GM12878 (cell line): ENCODE data around the gene FAM217B. TPM values are rescaled to one million over a fixed set of nuclear protein-coding genes. Genes with fewer than 3 reads are reported as not detected.

ENCODE experiments used
- ATF7 ChIP-seq: fragments of 450-650 bp; IDR thresholded peaks from 2 replicates; pipeline ENCODE4 v1.6.1; 2016; ENCODE audit warnings: low read depth, mild to moderate bottlenecking
- BACH1 ChIP-seq: fragments of 450-650 bp; IDR thresholded peaks from 2 replicates; pipeline ENCODE4 v1.6.1; 2017; ENCODE audit warnings: mild to moderate bottlenecking, borderline replicate concordance
- BMI1 ChIP-seq: fragments of 450-650 bp; IDR thresholded peaks from 2 replicates; pipeline ENCODE4 v1.6.1; 2016; ENCODE audit warnings: mild to moderate bottlenecking, moderate library complexity, borderline replicate concordance
- CHD2 ChIP-seq: IDR thresholded peaks from 2 replicates; pipeline ENCODE4 v1.6.1; 2011; ENCODE audit warnings: low read depth, low read length, improper control_type of control experiment, borderline replicate concordance
- CREM ChIP-seq: IDR thresholded peaks from 2 replicates; pipeline ENCODE4 v1.6.1; 2014; ENCODE audit warnings: antibody characterized with exemption, low read depth
- DPF2 ChIP-seq: fragments of 450-650 bp; IDR thresholded peaks from 2 replicates; pipeline ENCODE4 v1.6.1; 2017; ENCODE audit warnings: mild to moderate bottlenecking
- ESRRA ChIP-seq: IDR thresholded peaks from 2 replicates; pipeline ENCODE4 v1.6.1; 2012; ENCODE audit warnings: mild to moderate bottlenecking, low read length, improper control_type of control experiment
- FOXK2 ChIP-seq: fragments of 450-650 bp; IDR thresholded peaks from 2 replicates; pipeline ENCODE4 v1.6.1; 2017; ENCODE audit warnings: mild to moderate bottlenecking, moderate library complexity
- IKZF2 ChIP-seq, 2 experiments: fragments of 450-650 bp; IDR thresholded peaks; 2 replicates each; pipeline ENCODE4 v1.6.1; 2017; ENCODE audit warnings: mild to moderate bottlenecking in 2 of 2, moderate library complexity in 2 of 2
- JUND ChIP-seq: IDR thresholded peaks from 2 replicates; pipeline ENCODE4 v1.6.1; 2012; ENCODE audit warnings: low read depth, mild to moderate bottlenecking, low read length, improper control_type of control experiment, moderate library complexity
- MYB ChIP-seq: fragments of 150-350 bp; IDR thresholded peaks from 2 replicates; pipeline ENCODE4 v1.6.1; 2014; ENCODE audit warnings: mild to moderate bottlenecking, low read depth, low read length, borderline replicate concordance
- NR2C1 ChIP-seq: fragments of 450-650 bp; IDR thresholded peaks from 2 replicates; pipeline ENCODE4 v1.6.1; 2017; ENCODE audit warnings: antibody characterized with exemption, mild to moderate bottlenecking, moderate library complexity
- POLR2A ChIP-seq: IDR thresholded peaks from 2 replicates; pipeline ENCODE4 v1.6.1; 2011; ENCODE audit warnings: low read depth, mild to moderate bottlenecking, low read length
- POLR2AphosphoS2 ChIP-seq: IDR thresholded peaks from 2 replicates; pipeline ENCODE4 v1.6.1; 2011; ENCODE audit warnings: low read depth, mild to moderate bottlenecking, low read length, improper control_type of control experiment, moderate library complexity
- RELA ChIP-seq: fragments of 450-650 bp; IDR thresholded peaks from 2 replicates; pipeline ENCODE4 v1.8.0; 2014; ENCODE audit warnings: borderline replicate concordance; ENCODE audit not compliant: partially characterized antibody
- SIN3A ChIP-seq: IDR thresholded peaks from 2 replicates; pipeline ENCODE4 v1.6.1; 2012; ENCODE audit warnings: low read depth, low read length, improper control_type of control experiment
- SREBF1 ChIP-seq: IDR thresholded peaks from 2 replicates; pipeline ENCODE4 v1.6.1; 2012; ENCODE audit warnings: mild to moderate bottlenecking, low read length
- SRF ChIP-seq, 2 experiments: IDR thresholded peaks; 2 replicates each; pipeline ENCODE4 v1.6.1; 2011; ENCODE audit warnings: low read depth in 2 of 2, low read length in 2 of 2, mild to moderate bottlenecking in 1 of 2, moderate library complexity in 1 of 2
- TARDBP ChIP-seq: IDR thresholded peaks from 2 replicates; pipeline ENCODE4 v1.6.1; 2016; ENCODE audit warnings: borderline replicate concordance
- TCF7 ChIP-seq: IDR thresholded peaks from 2 replicates; pipeline ENCODE4 v1.6.1; 2014; ENCODE audit warnings: antibody characterized with exemption, borderline replicate concordance
- polyA plus RNA-seq, 11 experiments: library from polyadenylated mRNA; depleted of rRNA in 4 of 11; unstranded in 6 of 11; stranded (reverse) in 5 of 11; fragments of >200 nt; fragmentation: Nextera tagmentation in 4 of 11; fragmentation: Illumina TruSeq in 1 of 11; extraction: Ambion mirVana in 4 of 11; extraction: Trizol in 1 of 11; gene quantifications; 1 replicate in 1 of 11; 2 replicates in 10 of 11; pipeline versions ENCODE4 v1.2.1 to v1.2.3, GENCODE V29; 2011 to 2016; ENCODE audit warnings: inconsistent platforms in 2 of 11, missing spikeins in 2 of 11, low read depth in 1 of 11
- total RNA-seq, 4 experiments: library from RNA; depleted of rRNA in 3 of 4; stranded (reverse); fragments of >200 nt in 3 of 4; fragmentation: Illumina TruSeq in 1 of 4; extraction: Trizol in 1 of 4; gene quantifications; 2 replicates each; pipeline versions ENCODE4 v1.2.1 to v1.2.3, GENCODE V29; 2013 to 2021
- TF ChIP-seq, protein P1 (sequence below): fragments of 450-650 bp; formaldehyde crosslinking; IDR thresholded peaks from 2 replicates; pipeline ENCODE4 v1.4.0; 2022; ENCODE audit warnings: mild to moderate bottlenecking, moderate library complexity
- TF ChIP-seq, protein P2 (sequence below): fragments of 450-650 bp; IDR thresholded peaks from 2 replicates; pipeline ENCODE4 v1.6.1; 2017; ENCODE audit warnings: mild to moderate bottlenecking, low read depth, inconsistent platforms; ENCODE audit not compliant: poor library complexity, severe bottlenecking
- TF ChIP-seq, protein P3 (sequence below): IDR thresholded peaks from 2 replicates; pipeline ENCODE4 v1.6.1; 2011; ENCODE audit warnings: borderline replicate concordance, low read depth, mild to moderate bottlenecking, moderate library complexity, mixed read lengths, low read length; ENCODE audit not compliant: insufficient read depth; ENCODE audit errors: extremely low read length
- TF ChIP-seq, protein P4 (sequence below): IDR thresholded peaks from 2 replicates; pipeline ENCODE4 v1.6.1; 2011; ENCODE audit warnings: borderline replicate concordance, low read depth, mild to moderate bottlenecking, moderate library complexity, low read length; ENCODE audit not compliant: insufficient read depth, poor library complexity, severe bottlenecking

Gene FAM217B
- total and polyA plus RNA-seq, 10 of the 15 experiments (the other 5 are each of a cell fraction or from before 2014, with no cell fraction given), result 6.3 to 18.3 (median 10.6) TPM

DNA sequence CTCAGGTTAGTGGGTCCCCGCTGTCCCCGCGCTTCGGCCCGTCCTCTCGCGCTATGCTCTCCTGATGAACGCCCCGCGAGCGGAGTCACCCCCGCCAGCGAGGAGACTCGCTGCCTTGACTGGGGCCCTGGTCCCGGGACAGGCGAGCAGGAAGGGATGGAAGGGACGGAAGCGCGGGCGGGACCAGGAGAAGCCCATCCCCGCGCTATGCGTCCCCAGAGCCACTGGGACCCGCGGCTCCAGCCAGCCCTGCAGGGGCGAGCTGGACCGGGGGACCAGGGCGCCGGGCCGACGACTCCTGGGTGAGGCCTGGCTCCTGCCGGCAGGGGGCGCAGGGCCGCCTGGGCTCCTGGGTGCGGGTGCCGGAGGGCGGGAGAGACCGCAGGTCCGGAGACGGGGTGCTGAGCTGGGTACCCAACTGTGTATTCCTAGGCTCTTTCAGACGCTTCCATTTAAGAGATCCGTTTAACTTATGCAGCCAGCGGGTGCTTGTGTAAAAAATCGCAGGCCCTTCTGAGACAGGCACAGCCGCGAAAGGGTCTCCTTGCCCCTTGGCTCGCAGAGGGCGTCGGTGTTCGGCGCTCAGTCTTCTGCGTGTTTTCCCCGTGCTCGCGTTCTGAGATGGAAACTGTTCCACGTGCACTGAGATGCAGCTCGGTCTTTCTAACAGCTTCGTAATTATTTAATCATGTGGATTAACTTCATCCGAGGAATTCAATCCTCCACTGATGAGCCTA, 6.2 kb upstream of the FAM217B start (continued):
- no peak for TF ChIP-seq SRF (IDR thresholded peaks at IDR 0.05; ENCODE audit: low read depth in 2 of 2, low read length in 2 of 2)
- no peak for TF ChIP-seq TARDBP
- no peak for TF ChIP-seq SREBF1
- TF ChIP-seq, protein P1, sequence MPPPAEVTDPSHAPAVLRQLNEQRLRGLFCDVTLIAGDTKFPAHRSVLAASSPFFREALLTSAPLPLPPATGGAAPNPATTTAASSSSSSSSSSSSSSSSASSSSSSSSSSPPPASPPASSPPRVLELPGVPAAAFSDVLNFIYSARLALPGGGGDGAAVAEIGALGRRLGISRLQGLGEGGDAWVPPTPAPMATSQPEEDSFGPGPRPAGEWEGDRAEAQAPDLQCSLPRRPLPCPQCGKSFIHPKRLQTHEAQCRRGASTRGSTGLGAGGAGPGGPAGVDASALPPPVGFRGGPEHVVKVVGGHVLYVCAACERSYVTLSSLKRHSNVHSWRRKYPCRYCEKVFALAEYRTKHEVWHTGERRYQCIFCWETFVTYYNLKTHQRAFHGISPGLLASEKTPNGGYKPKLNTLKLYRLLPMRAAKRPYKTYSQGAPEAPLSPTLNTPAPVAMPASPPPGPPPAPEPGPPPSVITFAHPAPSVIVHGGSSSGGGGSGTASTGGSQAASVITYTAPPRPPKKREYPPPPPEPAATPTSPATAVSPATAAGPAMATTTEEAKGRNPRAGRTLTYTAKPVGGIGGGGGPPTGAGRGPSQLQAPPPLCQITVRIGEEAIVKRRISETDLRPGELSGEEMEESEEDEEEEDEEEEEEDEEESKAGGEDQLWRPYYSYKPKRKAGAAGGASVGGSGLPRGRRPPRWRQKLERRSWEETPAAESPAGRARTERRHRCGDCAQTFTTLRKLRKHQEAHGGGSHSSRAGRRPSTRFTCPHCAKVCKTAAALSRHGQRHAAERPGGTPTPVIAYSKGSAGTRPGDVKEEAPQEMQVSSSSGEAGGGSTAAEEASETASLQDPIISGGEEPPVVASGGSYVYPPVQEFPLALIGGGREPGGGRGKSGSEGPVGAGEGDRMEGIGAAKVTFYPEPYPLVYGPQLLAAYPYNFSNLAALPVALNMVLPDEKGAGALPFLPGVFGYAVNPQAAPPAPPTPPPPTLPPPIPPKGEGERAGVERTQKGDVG (CRISPR knock-in tag), result no peak
- TF ChIP-seq BMI1, result no peak
- TF ChIP-seq JUND, result no peak
- no peak for TF ChIP-seq POLR2A
- TF ChIP-seq, protein P2, sequence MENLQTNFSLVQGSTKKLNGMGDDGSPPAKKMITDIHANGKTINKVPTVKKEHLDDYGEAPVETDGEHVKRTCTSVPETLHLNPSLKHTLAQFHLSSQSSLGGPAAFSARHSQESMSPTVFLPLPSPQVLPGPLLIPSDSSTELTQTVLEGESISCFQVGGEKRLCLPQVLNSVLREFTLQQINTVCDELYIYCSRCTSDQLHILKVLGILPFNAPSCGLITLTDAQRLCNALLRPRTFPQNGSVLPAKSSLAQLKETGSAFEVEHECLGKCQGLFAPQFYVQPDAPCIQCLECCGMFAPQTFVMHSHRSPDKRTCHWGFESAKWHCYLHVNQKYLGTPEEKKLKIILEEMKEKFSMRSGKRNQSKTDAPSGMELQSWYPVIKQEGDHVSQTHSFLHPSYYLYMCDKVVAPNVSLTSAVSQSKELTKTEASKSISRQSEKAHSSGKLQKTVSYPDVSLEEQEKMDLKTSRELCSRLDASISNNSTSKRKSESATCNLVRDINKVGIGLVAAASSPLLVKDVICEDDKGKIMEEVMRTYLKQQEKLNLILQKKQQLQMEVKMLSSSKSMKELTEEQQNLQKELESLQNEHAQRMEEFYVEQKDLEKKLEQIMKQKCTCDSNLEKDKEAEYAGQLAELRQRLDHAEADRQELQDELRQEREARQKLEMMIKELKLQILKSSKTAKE, result no peak
- no peak for TF ChIP-seq POLR2AphosphoS2
- TF ChIP-seq, protein P3, sequence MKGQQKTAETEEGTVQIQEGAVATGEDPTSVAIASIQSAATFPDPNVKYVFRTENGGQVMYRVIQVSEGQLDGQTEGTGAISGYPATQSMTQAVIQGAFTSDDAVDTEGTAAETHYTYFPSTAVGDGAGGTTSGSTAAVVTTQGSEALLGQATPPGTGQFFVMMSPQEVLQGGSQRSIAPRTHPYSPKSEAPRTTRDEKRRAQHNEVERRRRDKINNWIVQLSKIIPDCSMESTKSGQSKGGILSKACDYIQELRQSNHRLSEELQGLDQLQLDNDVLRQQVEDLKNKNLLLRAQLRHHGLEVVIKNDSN, result no peak
- TF ChIP-seq SIN3A, result no peak
- TF ChIP-seq CREM, result no peak
- no peak for TF ChIP-seq IKZF2 (IDR thresholded peaks at IDR 0.05)
- no peak for TF ChIP-seq FOXK2
- TF ChIP-seq DPF2, result 0 out of 2 replicates have a peak, but pooled peaks have one; percentile 55
- no peak for TF ChIP-seq MYB
- TF ChIP-seq CHD2, result no peak
- TF ChIP-seq BACH1, result no peak
- no peak for TF ChIP-seq NR2C1
- TF ChIP-seq ESRRA, result no peak
- TF ChIP-seq, protein P4, sequence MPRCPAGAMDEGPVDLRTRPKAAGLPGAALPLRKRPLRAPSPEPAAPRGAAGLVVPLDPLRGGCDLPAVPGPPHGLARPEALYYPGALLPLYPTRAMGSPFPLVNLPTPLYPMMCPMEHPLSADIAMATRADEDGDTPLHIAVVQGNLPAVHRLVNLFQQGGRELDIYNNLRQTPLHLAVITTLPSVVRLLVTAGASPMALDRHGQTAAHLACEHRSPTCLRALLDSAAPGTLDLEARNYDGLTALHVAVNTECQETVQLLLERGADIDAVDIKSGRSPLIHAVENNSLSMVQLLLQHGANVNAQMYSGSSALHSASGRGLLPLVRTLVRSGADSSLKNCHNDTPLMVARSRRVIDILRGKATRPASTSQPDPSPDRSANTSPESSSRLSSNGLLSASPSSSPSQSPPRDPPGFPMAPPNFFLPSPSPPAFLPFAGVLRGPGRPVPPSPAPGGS, result no peak
- TF ChIP-seq ATF7, result no peak
- TF ChIP-seq TCF7, result no peak
- no peak for TF ChIP-seq RELA
